Glutamatergic neuron (in vitro differentiated cells): ENCODE data around the gene HERC5. TPM values are rescaled to one million over a fixed set of nuclear protein-coding genes. Genes with fewer than 3 reads are reported as not detected.
"Not testable (repeated sequence)": the region's sequence is repeated elsewhere in the genome, so short reads cannot be mapped to it uniquely, and the experiment has no call there.

Source experiments
- DNase-seq: peaks from one replicate; pipeline ENCODE4 v3.0.0; 2022
- H3K27ac Mint-ChIP-seq: one replicate; pipeline ENCODE4 v1.8.0; 2020; ENCODE audit warnings: mild to moderate bottlenecking, mixed read lengths, inconsistent platforms; ENCODE audit not compliant: unreplicated experiment
- H3K27me3 Mint-ChIP-seq: one replicate; pipeline ENCODE4 v1.8.0; 2020; ENCODE audit warnings: mild to moderate bottlenecking, moderate library complexity, mixed read lengths, inconsistent platforms; ENCODE audit not compliant: unreplicated experiment
- H3K36me3 Mint-ChIP-seq: one replicate; pipeline ENCODE4 v1.8.0; 2020; ENCODE audit warnings: mild to moderate bottlenecking, mixed read lengths, inconsistent platforms; ENCODE audit not compliant: unreplicated experiment
- H3K4me1 Mint-ChIP-seq: one replicate; pipeline ENCODE4 v1.8.0; 2020; ENCODE audit warnings: mild to moderate bottlenecking, low read depth, mixed read lengths, inconsistent platforms; ENCODE audit not compliant: unreplicated experiment
- H3K4me3 Mint-ChIP-seq: one replicate; pipeline ENCODE4 v1.8.0; 2020; ENCODE audit warnings: mild to moderate bottlenecking, mixed read lengths, inconsistent platforms; ENCODE audit not compliant: unreplicated experiment
- H3K9me3 Mint-ChIP-seq: one replicate; pipeline ENCODE4 v1.8.0; 2020; ENCODE audit warnings: mild to moderate bottlenecking, moderate library complexity, mixed read lengths, inconsistent platforms; ENCODE audit not compliant: unreplicated experiment
- total RNA-seq: library from RNA; stranded (reverse); fragmentation: NEBNext Ultra II Directional; extraction: Animal tissue kit (Norgen Biotek cat#: 25700); gene quantifications from one replicate; pipeline ENCODE4 v1.2.1, GENCODE V29; 2021; ENCODE audit not compliant: unreplicated experiment
- TF ChIP-seq, protein P1 (sequence below): fragments of 200-600 bp; sonication (generic); IDR thresholded peaks from one replicate; pipeline ENCODE4 v1.5.0; 2021; ENCODE audit not compliant: partially characterized antibody, unreplicated experiment

HERC5 gene
- total RNA-seq, 1 donor from 2014 or later, result 0.27 TPM

DNA sequence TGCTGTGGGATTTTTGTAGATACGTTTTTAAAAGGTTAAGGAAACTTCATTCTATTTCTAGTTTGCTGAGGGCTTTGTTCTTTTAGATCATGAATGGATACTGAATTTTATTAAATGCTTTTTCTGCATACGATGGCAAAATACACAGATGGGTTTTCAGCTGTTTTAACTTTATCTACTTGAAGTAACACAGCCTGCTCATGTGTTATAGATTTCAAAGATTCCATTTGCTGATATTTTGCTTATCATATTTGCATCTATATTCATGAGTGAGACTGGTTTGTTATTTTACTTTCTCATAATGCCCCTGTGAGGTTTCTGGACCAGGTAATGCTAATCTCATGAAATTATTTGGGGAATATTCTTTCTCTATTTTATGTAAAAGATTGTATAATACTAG, 34.5 kb upstream of the HERC5 start:
- Mint-ChIP-seq H3K4me1 (no peaks in the 10 kb centered on the region), H3K27me3 (no peaks in the 10 kb centered on the region), H3K36me3 (no peaks in the 10 kb centered on the region), H3K9me3 (no peaks in the 10 kb centered on the region), H3K4me3 (no peak overlapping the region), H3K27ac (no peak overlapping the region)
- TF ChIP-seq, protein P1, sequence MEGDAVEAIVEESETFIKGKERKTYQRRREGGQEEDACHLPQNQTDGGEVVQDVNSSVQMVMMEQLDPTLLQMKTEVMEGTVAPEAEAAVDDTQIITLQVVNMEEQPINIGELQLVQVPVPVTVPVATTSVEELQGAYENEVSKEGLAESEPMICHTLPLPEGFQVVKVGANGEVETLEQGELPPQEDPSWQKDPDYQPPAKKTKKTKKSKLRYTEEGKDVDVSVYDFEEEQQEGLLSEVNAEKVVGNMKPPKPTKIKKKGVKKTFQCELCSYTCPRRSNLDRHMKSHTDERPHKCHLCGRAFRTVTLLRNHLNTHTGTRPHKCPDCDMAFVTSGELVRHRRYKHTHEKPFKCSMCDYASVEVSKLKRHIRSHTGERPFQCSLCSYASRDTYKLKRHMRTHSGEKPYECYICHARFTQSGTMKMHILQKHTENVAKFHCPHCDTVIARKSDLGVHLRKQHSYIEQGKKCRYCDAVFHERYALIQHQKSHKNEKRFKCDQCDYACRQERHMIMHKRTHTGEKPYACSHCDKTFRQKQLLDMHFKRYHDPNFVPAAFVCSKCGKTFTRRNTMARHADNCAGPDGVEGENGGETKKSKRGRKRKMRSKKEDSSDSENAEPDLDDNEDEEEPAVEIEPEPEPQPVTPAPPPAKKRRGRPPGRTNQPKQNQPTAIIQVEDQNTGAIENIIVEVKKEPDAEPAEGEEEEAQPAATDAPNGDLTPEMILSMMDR, result no peak
- no peak for DNase-seq

DNA sequence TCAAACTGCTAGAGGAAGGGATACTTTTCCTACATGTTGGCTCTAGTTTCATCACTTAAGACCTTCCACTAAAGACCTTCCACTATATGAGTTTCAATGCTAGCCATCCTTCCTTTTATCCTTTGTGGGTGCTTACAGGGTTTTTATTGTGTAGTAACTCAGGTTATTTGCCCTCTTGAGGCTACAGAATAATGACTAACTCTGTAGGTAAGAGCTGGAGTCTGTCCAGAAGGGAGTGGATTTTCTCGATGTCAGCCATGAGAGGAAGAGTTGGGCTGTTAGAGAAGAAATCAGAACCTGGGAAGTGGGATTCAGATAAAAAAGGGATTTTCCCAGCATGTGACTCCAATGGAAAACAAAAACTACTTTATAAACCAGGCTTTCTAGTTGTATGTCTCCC, 27.5 kb upstream of the HERC5 start:
- H3K27me3 Mint-ChIP-seq, result no peaks in the 10 kb centered on the region
- H3K4me3 Mint-ChIP-seq, result no peak overlapping the region
- H3K4me1 Mint-ChIP-seq, result no peaks in the 10 kb centered on the region
- TF ChIP-seq, protein P1, result no peak
- DNase-seq, result no peak
- no peaks in the 10 kb centered on the region for H3K36me3 Mint-ChIP-seq
- H3K9me3 Mint-ChIP-seq, result no peaks in the 10 kb centered on the region
- H3K27ac Mint-ChIP-seq, result no peak overlapping the region

DNA sequence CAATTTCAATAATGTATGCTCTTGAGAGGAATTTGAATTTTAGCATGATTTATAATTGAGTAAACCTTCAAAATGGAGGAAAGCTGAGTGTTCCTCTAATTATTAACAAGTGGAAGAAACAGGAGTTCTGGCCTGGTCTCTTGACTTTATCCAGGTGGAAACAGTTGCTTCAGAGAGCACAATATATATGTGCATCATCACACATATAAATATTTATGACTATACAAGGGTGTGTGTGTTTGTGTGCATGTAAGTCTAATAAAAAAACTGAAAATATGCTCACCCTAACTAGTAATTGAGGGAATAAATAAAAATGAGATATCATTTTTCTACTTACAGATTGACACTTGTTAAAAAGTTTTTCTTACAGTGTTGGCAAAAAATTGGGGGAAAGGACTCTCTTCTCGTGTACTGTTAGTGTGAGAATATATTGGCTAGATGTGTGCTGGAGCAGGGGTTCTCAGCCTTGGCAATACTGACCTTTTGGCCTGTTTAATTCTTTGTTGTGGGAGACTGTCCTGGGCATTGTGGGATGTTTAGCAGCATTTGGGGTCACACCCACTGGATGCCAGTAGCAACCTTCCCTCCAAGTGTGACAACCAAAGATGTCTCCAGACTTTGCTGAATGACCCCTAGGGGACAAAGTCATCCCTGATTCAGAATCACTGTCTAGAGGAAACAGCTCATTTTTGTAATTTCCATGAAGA, 20.8 kb upstream of the HERC5 start:
- no peak for DNase-seq
- H3K27ac Mint-ChIP-seq, result no peak overlapping the region
- no peaks in the 10 kb centered on the region for H3K27me3 Mint-ChIP-seq
- no peaks in the 10 kb centered on the region for H3K36me3 Mint-ChIP-seq
- no peaks in the 10 kb centered on the region for H3K9me3 Mint-ChIP-seq
- TF ChIP-seq, protein P1, result no peak
- no peaks in the 10 kb centered on the region for H3K4me1 Mint-ChIP-seq
- H3K4me3 Mint-ChIP-seq, result no peak overlapping the region

DNA sequence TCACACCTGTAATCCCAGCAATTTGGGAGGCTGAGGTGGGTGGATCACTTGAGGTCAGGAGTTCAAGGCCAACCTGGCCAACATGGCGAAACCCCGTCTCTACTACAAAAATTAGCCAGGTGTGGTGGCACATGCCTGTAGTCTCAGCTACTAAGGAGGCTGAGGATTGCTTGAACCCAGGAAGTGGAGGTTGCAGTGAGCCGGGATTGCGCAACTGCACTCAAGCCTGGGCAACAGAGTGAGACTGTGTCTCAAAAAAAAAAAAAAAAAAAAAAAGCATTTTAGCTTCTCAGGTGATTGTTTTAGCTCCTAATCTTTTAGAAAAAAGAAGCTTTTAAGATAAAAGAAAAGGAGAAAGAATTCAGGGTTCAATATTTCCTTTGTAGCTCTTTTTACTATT, 19.0 kb upstream of the HERC5 start:
- not testable (repeated sequence) for H3K27me3 Mint-ChIP-seq, H3K27ac Mint-ChIP-seq, DNase-seq, H3K4me1 Mint-ChIP-seq, H3K9me3 Mint-ChIP-seq, H3K36me3 Mint-ChIP-seq, H3K4me3 Mint-ChIP-seq

DNA sequence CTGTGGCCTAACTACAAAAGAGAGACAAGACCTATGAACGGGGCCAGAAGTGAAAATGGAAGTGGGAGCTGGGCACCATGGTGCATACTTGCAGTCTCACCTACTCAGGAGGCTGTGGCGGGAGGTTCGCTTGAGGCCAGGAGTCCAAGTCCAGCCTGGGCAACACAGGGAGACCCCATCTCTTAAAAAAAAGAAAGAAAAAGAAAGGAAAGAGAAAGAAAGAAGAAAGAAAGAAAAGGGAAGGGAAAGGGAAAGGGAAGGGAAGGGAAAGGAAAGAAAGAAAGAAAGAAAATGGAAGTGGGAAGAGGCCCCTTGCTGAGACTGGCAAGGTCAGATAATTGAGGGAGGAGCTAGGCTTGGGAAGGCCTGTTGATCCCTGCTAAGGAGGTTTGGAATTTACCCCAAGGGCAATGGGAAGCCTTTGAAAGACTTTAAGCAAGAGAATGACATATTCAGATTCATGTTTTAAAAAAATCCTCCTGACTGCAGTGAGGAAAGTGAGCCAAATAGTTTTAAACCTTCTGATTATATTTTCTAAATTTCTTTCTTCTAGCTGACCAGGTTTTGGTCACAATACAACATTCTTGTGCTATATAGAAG, 17.7 kb upstream of the HERC5 start:
- no peak overlapping the region for H3K27ac Mint-ChIP-seq
- no peak overlapping the region for H3K4me3 Mint-ChIP-seq
- no peaks in the 10 kb centered on the region for H3K9me3 Mint-ChIP-seq
- H3K36me3 Mint-ChIP-seq, result no peaks in the 10 kb centered on the region
- DNase-seq, result no peak
- no peaks in the 10 kb centered on the region for H3K4me1 Mint-ChIP-seq
- TF ChIP-seq, protein P1, result no peak
- H3K27me3 Mint-ChIP-seq, result peaks cover 2% of the 10 kb centered on the region
